Neural cell (in vitro differentiated cells): ENCODE data around the gene CRNKL1. TPM values are rescaled to one million over a fixed set of nuclear protein-coding genes. Genes with fewer than 3 reads are reported as not detected.

Source experiments
- H2AFZ ChIP-seq: fragments of 200-600, 300-800 bp; sonication (generic), shearing (Covaris generic); 2 replicates; pipeline ENCODE4 v1.6.0; 2014; ENCODE audit warnings: low read depth, mild to moderate bottlenecking, antibody characterized with exemption, low read length, moderate library complexity
- H3F3A ChIP-seq: fragments of 200-600 bp; shearing (Covaris generic); 2 replicates; pipeline ENCODE4 v1.6.1; 2016; ENCODE audit warnings: mild to moderate bottlenecking, moderate library complexity, mixed read lengths, antibody characterized with exemption, low read length; ENCODE audit not compliant: insufficient read depth, poor library complexity, severe bottlenecking
- H3K27ac ChIP-seq: fragments of 200-600, 300-800 bp; sonication (generic), shearing (Covaris generic); 2 replicates; pipeline ENCODE4 v1.5.1; 2014; ENCODE audit warnings: mild to moderate bottlenecking, low read length, moderate library complexity
- H3K27me3 ChIP-seq: fragments of 300-800, 200-600 bp; sonication (generic), shearing (Covaris generic); 2 replicates; pipeline ENCODE4 v1.6.0; 2014; ENCODE audit warnings: mild to moderate bottlenecking, low read depth, low read length, moderate library complexity; ENCODE audit not compliant: insufficient read depth
- H3K36me3 ChIP-seq: fragments of 300-800, 200-600 bp; sonication (generic), shearing (Covaris generic); 2 replicates; pipeline ENCODE4 v1.5.1; 2014; ENCODE audit warnings: mild to moderate bottlenecking, antibody characterized with exemption, low read length, moderate library complexity; ENCODE audit not compliant: insufficient read depth
- H3K4me2 ChIP-seq: fragments of 300-800, 200-600 bp; sonication (generic), shearing (Covaris generic); 2 replicates; pipeline ENCODE4 v1.6.0; 2014; ENCODE audit warnings: mild to moderate bottlenecking, low read length
- H3K4me3 ChIP-seq: fragments of 300-800, 200-600 bp; sonication (generic), shearing (Covaris generic); 2 replicates; pipeline ENCODE4 v1.5.1; 2014; ENCODE audit warnings: mild to moderate bottlenecking, low read length, moderate library complexity
- H3K79me2 ChIP-seq: fragments of 200-600 bp; shearing (Covaris generic); replicated peaks from 2 replicates; pipeline ENCODE4 v1.6.0; 2014; ENCODE audit warnings: mild to moderate bottlenecking, low read length, moderate library complexity; ENCODE audit not compliant: insufficient read depth
- H3K9ac ChIP-seq: fragments of 300-800, 200-600 bp; sonication (generic), shearing (Covaris generic); 2 replicates; pipeline ENCODE4 v1.6.1; 2016; ENCODE audit warnings: mild to moderate bottlenecking, low read length, mixed read lengths
- H3K9me2 ChIP-seq: fragments of 200-600 bp; shearing (Covaris generic); 2 replicates; pipeline ENCODE4 v1.6.1; 2016; ENCODE audit warnings: mild to moderate bottlenecking, low read length, mixed read lengths; ENCODE audit not compliant: insufficient read depth
- H3K9me3 ChIP-seq: fragments of 200-600, 300-800 bp; sonication (generic), shearing (Covaris generic); 2 replicates; pipeline ENCODE4 v1.6.1; 2016; ENCODE audit warnings: mild to moderate bottlenecking, mixed run types, low read length, moderate library complexity, mixed read lengths
- H4K20me1 ChIP-seq: fragments of 200-600 bp; shearing (Covaris generic); 2 replicates; pipeline ENCODE4 v1.6.1; 2016; ENCODE audit warnings: mild to moderate bottlenecking, mixed run types; ENCODE audit not compliant: insufficient read depth
- EP300 ChIP-seq: fragments of 450-650 bp; conservative IDR thresholded peaks from 2 replicates; pipeline ENCODE4 v1.6.1; 2014; ENCODE audit warnings: antibody characterized with exemption, mild to moderate bottlenecking, moderate library complexity; ENCODE audit not compliant: poor library complexity, severe bottlenecking
- EZH2 ChIP-seq: fragments of 200-600, 300-800 bp; shearing (Covaris generic), sonication (generic); IDR thresholded peaks from 2 replicates; pipeline ENCODE4 v1.6.1; 2014; ENCODE audit warnings: antibody characterized with exemption, low read length, borderline replicate concordance, mild to moderate bottlenecking; ENCODE audit not compliant: insufficient read depth, poor library complexity, severe bottlenecking
- MXI1 ChIP-seq: fragments of 450-650 bp; conservative IDR thresholded peaks from 2 replicates; pipeline ENCODE4 v1.6.1; 2014; ENCODE audit warnings: antibody characterized with exemption, mild to moderate bottlenecking; ENCODE audit not compliant: poor library complexity, severe bottlenecking
- POLR2AphosphoS5 ChIP-seq: IDR thresholded peaks from 2 replicates; pipeline ENCODE4 v1.6.1; 2012
- RAD21 ChIP-seq: fragments of 450-650 bp; conservative IDR thresholded peaks from 2 replicates; pipeline ENCODE4 v1.6.1; 2014; ENCODE audit warnings: antibody characterized with exemption, mild to moderate bottlenecking, moderate library complexity
- REST ChIP-seq: IDR thresholded peaks from 2 replicates; pipeline ENCODE4 v1.6.1; 2012; ENCODE audit warnings: borderline replicate concordance
- SMC3 ChIP-seq: fragments of 450-650 bp; conservative IDR thresholded peaks from 2 replicates; pipeline ENCODE4 v1.6.1; 2014; ENCODE audit warnings: antibody characterized with exemption, mild to moderate bottlenecking, moderate library complexity; ENCODE audit not compliant: poor library complexity
- TAF1 ChIP-seq: IDR thresholded peaks from 2 replicates; pipeline ENCODE4 v1.6.1; 2012; ENCODE audit warnings: low read depth
- polyA plus RNA-seq: library from polyadenylated mRNA; depleted of rRNA; stranded (reverse); fragments of >200 nt; gene quantifications from 2 replicates; pipeline ENCODE4 v1.2.3, GENCODE V29; 2014
- TF ChIP-seq, protein P1 (sequence below): fragments of 450-650 bp; IDR thresholded peaks from 2 replicates; pipeline ENCODE4 v1.5.1; 2014; ENCODE audit warnings: antibody characterized with exemption, mild to moderate bottlenecking, moderate library complexity; ENCODE audit not compliant: poor library complexity, severe bottlenecking

CRNKL1 gene
- polyA plus RNA-seq, 1 donor from 2014 or later = 27.0 TPM

GRCh38 chr20:20073801-20074371 lies 21.6 kb upstream of the CRNKL1 start:
- no peak overlapping the region for H3K4me2 ChIP-seq
- TF ChIP-seq RAD21 = no peak
- TF ChIP-seq EZH2 = no peak
- TF ChIP-seq, protein P1, sequence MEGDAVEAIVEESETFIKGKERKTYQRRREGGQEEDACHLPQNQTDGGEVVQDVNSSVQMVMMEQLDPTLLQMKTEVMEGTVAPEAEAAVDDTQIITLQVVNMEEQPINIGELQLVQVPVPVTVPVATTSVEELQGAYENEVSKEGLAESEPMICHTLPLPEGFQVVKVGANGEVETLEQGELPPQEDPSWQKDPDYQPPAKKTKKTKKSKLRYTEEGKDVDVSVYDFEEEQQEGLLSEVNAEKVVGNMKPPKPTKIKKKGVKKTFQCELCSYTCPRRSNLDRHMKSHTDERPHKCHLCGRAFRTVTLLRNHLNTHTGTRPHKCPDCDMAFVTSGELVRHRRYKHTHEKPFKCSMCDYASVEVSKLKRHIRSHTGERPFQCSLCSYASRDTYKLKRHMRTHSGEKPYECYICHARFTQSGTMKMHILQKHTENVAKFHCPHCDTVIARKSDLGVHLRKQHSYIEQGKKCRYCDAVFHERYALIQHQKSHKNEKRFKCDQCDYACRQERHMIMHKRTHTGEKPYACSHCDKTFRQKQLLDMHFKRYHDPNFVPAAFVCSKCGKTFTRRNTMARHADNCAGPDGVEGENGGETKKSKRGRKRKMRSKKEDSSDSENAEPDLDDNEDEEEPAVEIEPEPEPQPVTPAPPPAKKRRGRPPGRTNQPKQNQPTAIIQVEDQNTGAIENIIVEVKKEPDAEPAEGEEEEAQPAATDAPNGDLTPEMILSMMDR = no peak
- TF ChIP-seq EP300 = no peak
- TF ChIP-seq TAF1 = no peak
- no peak for TF ChIP-seq POLR2AphosphoS5
- no peak for TF ChIP-seq REST
- no peak for TF ChIP-seq SMC3
- TF ChIP-seq MXI1 = no peak
- no peaks in the 10 kb centered on the region for H3F3A ChIP-seq
- no peak overlapping the region for H3K9ac ChIP-seq
- no peaks in the 10 kb centered on the region for H3K27me3 ChIP-seq
- no peak overlapping the region for H3K4me3 ChIP-seq
- no peaks in the 10 kb centered on the region for H4K20me1 ChIP-seq
- no peaks in the 10 kb centered on the region for H3K9me2 ChIP-seq
- H3K36me3 ChIP-seq = no peaks in the 10 kb centered on the region
- no peak overlapping the region for H3K27ac ChIP-seq
- H3K79me2 ChIP-seq = no peaks in the 10 kb centered on the region
- H2AFZ ChIP-seq = no peak overlapping the region
- no peaks in the 10 kb centered on the region for H3K9me3 ChIP-seq

DNA sequence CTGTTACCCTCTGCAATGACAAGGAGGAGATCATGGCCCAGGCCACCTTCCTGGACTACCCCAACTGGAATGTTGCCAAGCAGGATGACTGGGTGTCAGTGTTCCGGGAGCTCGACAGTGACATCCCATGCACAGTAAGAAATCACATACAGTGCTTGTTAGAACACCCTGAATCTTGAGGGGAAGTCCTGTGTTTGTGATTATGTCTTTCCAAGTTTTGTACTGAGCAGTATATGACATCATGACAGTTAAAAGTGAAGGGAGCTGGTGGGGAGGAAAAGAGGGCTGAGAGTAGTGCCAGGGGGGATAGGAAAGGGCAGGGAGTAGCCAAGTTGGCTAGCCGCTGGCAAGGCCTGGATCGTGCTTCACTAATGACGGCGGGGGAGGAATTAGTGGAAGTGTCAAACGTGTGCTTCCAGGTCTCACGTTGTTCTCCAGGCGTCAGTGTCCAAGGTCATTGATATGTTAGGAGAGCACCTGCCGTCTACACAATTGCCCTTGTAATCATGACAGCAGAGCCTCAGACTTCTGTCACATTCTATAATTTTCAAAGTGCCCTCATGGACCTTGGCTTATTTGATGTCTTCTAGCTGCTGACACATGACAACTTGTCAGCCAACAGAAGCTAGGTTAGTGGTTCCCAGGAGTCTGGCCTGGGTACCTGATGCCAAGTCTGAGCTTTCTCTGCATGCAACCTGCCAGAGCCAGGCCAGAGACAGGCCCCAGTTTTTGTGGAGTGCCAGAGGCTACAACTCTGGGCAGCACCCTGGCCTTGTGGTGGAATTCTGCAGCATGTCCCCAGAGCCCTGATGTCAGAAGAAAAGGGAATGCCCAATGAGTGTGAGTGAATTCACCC lies 18.8 kb upstream of the CRNKL1 start:
- TF ChIP-seq EP300 = no peak
- no peak for TF ChIP-seq MXI1
- no peak for TF ChIP-seq REST
- TF ChIP-seq, protein P1 = no peak
- no peak for TF ChIP-seq EZH2
- no peak for TF ChIP-seq TAF1
- Histone ChIP-seq H3K4me3 (no peak overlapping the region), H3K27ac (no peak overlapping the region), H3K36me3 (no peaks in the 10 kb centered on the region), H3K79me2 (no peaks in the 10 kb centered on the region), H3K9me2 (no peaks in the 10 kb centered on the region), H3K9ac (no peak overlapping the region), H3K9me3 (no peaks in the 10 kb centered on the region), H3K4me2 (no peak overlapping the region), H3F3A (no peaks in the 10 kb centered on the region), H4K20me1 (no peaks in the 10 kb centered on the region), H3K27me3 (no peaks in the 10 kb centered on the region), H2AFZ (no peak overlapping the region)
